IMR-90 (cell line): ENCODE results near the gene MAML2. TPM values are rescaled to one million over a fixed set of nuclear protein-coding genes. Genes with fewer than 3 reads are reported as not detected.

Source experiments
- ATAC-seq: fragments of 200-7000 bp; cut with Tn5 transposase; 2 replicates; pipeline ENCODE4 v1.9.1; 2020; ENCODE audit warnings: low read depth, mild to moderate bottlenecking, moderate library complexity
- BruUV-seq: library from RNA; stranded (reverse); fragments of 400-500 nt; replicated peaks from 2 replicates; lab custom pipeline; 2021; lab: Mats Ljungman, UMichigan
- CTCF ChIA-PET: fragments of 300-600 bp; formaldehyde crosslinking; extraction: SDS; loops from one replicate; lab custom pipeline; 2021; ENCODE audit warnings: antibody characterized with exemption; lab: Yijun Ruan, JAX
- POLR2A ChIA-PET: fragments of 300-600 bp; sonication (Branson Sonifier 250); formaldehyde crosslinking; loops from one replicate; lab custom pipeline; 2022; ENCODE audit warnings: antibody characterized with exemption; ENCODE audit not compliant: unreplicated experiment; lab: Charles Lee
- DNase-seq: peaks from one replicate; pipeline ENCODE4 v3.0.0; 2013
- H2AFZ ChIP-seq: replicated peaks from 2 replicates; pipeline ENCODE3; 2013; ENCODE audit warnings: low read length, mild to moderate bottlenecking; ENCODE audit not compliant: poor library complexity
- H2AK5ac ChIP-seq: 2 replicates; pipeline ENCODE4 v1.6.1; 2013; ENCODE audit warnings: low read depth, low read length, inconsistent platforms
- H2AK9ac ChIP-seq: replicated peaks from 2 replicates; pipeline ENCODE3; 2013; ENCODE audit warnings: mild to moderate bottlenecking, low read depth, low read length, moderate library complexity; ENCODE audit not compliant: poor library complexity
- H2BK120ac ChIP-seq: 2 replicates; pipeline ENCODE4 v1.6.1; 2013; ENCODE audit warnings: low read depth, low read length, inconsistent platforms
- H2BK15ac ChIP-seq: 3 replicates; pipeline ENCODE4 v1.6.1; 2013; ENCODE audit warnings: low read depth, low read length, inconsistent platforms
- H2BK20ac ChIP-seq: 2 replicates; pipeline ENCODE4 v1.6.1; 2013; ENCODE audit warnings: low read depth, mild to moderate bottlenecking, inconsistent platforms, low read length, moderate library complexity
- H2BK5ac ChIP-seq: 2 replicates; pipeline ENCODE4 v1.6.1; 2013; ENCODE audit warnings: mild to moderate bottlenecking, low read depth, low read length, inconsistent platforms; ENCODE audit not compliant: poor library complexity, severe bottlenecking
- H3K14ac ChIP-seq: replicated peaks from 2 replicates; pipeline ENCODE4 v1.6.1; 2013; ENCODE audit warnings: low read depth, low read length, inconsistent platforms
- H3K18ac ChIP-seq: 2 replicates; pipeline ENCODE4 v1.6.1; 2013; ENCODE audit warnings: low read depth, low read length, control low read depth
- H3K23ac ChIP-seq: 2 replicates; pipeline ENCODE4 v1.6.1; 2013; ENCODE audit warnings: low read depth, low read length, inconsistent platforms
- H3K27ac ChIP-seq: 2 replicates; pipeline ENCODE4 v1.5.1; 2013; ENCODE audit warnings: mild to moderate bottlenecking, control low read depth, low read length; ENCODE audit not compliant: insufficient read depth
- H3K27me3 ChIP-seq: 2 replicates; pipeline ENCODE4 v1.6.1; 2013; ENCODE audit warnings: low read length; ENCODE audit not compliant: control insufficient read depth, insufficient read depth
- H3K36me3 ChIP-seq: 2 replicates; pipeline ENCODE4 v1.6.1; 2013; ENCODE audit warnings: low read length, mixed read lengths; ENCODE audit not compliant: control insufficient read depth, insufficient read depth
- H3K4ac ChIP-seq: 2 replicates; pipeline ENCODE4 v1.6.1; 2013; ENCODE audit warnings: low read depth, low read length, inconsistent platforms
- H3K4me1 ChIP-seq: 2 replicates; pipeline ENCODE4 v1.6.1; 2013; ENCODE audit warnings: low read length, mixed read lengths; ENCODE audit not compliant: control insufficient read depth, insufficient read depth
- H3K4me2 ChIP-seq: 2 replicates; pipeline ENCODE4 v1.6.1; 2013; ENCODE audit warnings: low read depth, mild to moderate bottlenecking, control low read depth, low read length, moderate library complexity
- H3K4me3 ChIP-seq: 2 replicates; pipeline ENCODE4 v1.5.1; 2013; ENCODE audit warnings: low read depth, mild to moderate bottlenecking, control low read depth, low read length, moderate library complexity; ENCODE audit not compliant: insufficient read depth
- H3K56ac ChIP-seq: 2 replicates; pipeline ENCODE4 v1.6.1; 2013; ENCODE audit warnings: low read length, inconsistent platforms; ENCODE audit not compliant: insufficient read depth; ENCODE audit errors: extremely low read depth
- H3K79me1 ChIP-seq, 2 experiments: 2 replicates each; pipeline ENCODE4 v1.6.1; 2013; ENCODE audit warnings: low read length in 2 of 2, inconsistent platforms in 1 of 2, low read depth in 1 of 2
- H3K9ac ChIP-seq: 2 replicates; pipeline ENCODE4 v1.6.1; 2013; ENCODE audit warnings: low read depth, low read length, control low read depth
- H3K9me1 ChIP-seq: 2 replicates; pipeline ENCODE4 v1.6.1; 2013; ENCODE audit warnings: low read length, inconsistent platforms; ENCODE audit not compliant: insufficient read depth
- H3K9me3 ChIP-seq: 2 replicates; pipeline ENCODE4 v1.6.1; 2013; ENCODE audit warnings: low read length; ENCODE audit not compliant: control insufficient read depth, insufficient read depth
- H4K20me1 ChIP-seq: 2 replicates; pipeline ENCODE4 v1.6.1; 2013; ENCODE audit warnings: low read length, inconsistent platforms; ENCODE audit not compliant: insufficient read depth
- H4K5ac ChIP-seq: 2 replicates; pipeline ENCODE4 v1.6.1; 2013; ENCODE audit warnings: mild to moderate bottlenecking, low read depth, low read length, control low read depth
- H4K8ac ChIP-seq, 2 experiments: 2 replicates each; pipeline ENCODE4 v1.6.1; 2013; ENCODE audit warnings: low read depth in 2 of 2, low read length in 2 of 2, control low read depth in 1 of 2, inconsistent platforms in 1 of 2
- H4K91ac ChIP-seq: 2 replicates; pipeline ENCODE4 v1.6.1; 2013; ENCODE audit warnings: low read depth, low read length, inconsistent platforms; ENCODE audit not compliant: insufficient read depth
- CEBPB ChIP-seq: IDR thresholded peaks from 2 replicates; pipeline ENCODE4 v1.6.1; 2012; ENCODE audit warnings: low read depth, low read length, improper control_type of control experiment
- CHD1 ChIP-seq: IDR thresholded peaks from 2 replicates; pipeline ENCODE4 v1.6.1; 2012; ENCODE audit warnings: low read depth, low read length, improper control_type of control experiment
- FOS ChIP-seq: fragments of 150-350 bp; IDR thresholded peaks from 2 replicates; pipeline ENCODE4 v1.6.1; 2016; ENCODE audit warnings: low read depth, low read length
- MAZ ChIP-seq: IDR thresholded peaks from 2 replicates; pipeline ENCODE4 v1.6.1; 2012; ENCODE audit warnings: low read depth, mild to moderate bottlenecking, low read length, improper control_type of control experiment, moderate library complexity, borderline replicate concordance
- NFE2L2 ChIP-seq: fragments of 150-350 bp; IDR thresholded peaks from 2 replicates; pipeline ENCODE4 v1.6.1; 2016; ENCODE audit warnings: low read depth, mild to moderate bottlenecking, low read length
- POLR2A ChIP-seq: IDR thresholded peaks from 2 replicates; pipeline ENCODE4 v1.6.1; 2012; ENCODE audit warnings: mild to moderate bottlenecking, low read depth, low read length
- RAD21 ChIP-seq: IDR thresholded peaks from 2 replicates; pipeline ENCODE4 v1.6.1; 2012; ENCODE audit warnings: low read length, improper control_type of control experiment
- RFX5 ChIP-seq: IDR thresholded peaks from 2 replicates; pipeline ENCODE4 v1.8.0; 2012; ENCODE audit warnings: low read depth, mild to moderate bottlenecking, low read length, moderate library complexity
- WGBS, 2 experiments: methylation state at CpG; one replicate each; pipeline versions ENCODE4 v1.1.5 to v1.1.7; 2013; ENCODE audit warnings: missing lambda C conversion rate in 2 of 2; ENCODE audit not compliant: insufficient read length in 1 of 2; ENCODE audit errors: extremely low coverage in 2 of 2; 5-methylcytosine and 5-hydroxymethylcytosine counted together
- dilution Hi-C: fragments of 300-500 bp; cut with HindIII; formaldehyde crosslinking; loops from one replicate; pipeline ENCODE4 v1.14.3; 2018; ENCODE audit warnings: low sequenced_read_pairs; ENCODE audit not compliant: unreplicated experiment
- in situ Hi-C: fragments of 300-500 bp; cut with MboI; formaldehyde crosslinking; loops from 3 replicates; pipeline ENCODE4 v1.14.3; 2019; ENCODE audit warnings: low sequenced_read_pairs, inconsistent platforms, mixed read lengths
- intact Hi-C: fragments of 100-400 bp; cut with micrococcal nuclease; formaldehyde crosslinking; loops from 2 replicates; pipeline ENCODE4 v1.10.0; 2022
- polyA plus RNA-seq, 3 experiments: library from polyadenylated mRNA; depleted of rRNA; stranded (reverse); fragments of >200 nt; gene quantifications; 2 replicates each; pipeline ENCODE4 v1.2.3, GENCODE V29; 2012; ENCODE audit warnings: low replicate concordance in 1 of 3
- total RNA-seq: library from RNA; depleted of rRNA; stranded (reverse); fragments of >200 nt; gene quantifications from 2 replicates; pipeline ENCODE4 v1.2.3, GENCODE V29; 2012
- TF ChIP-seq, protein P1 (sequence below): fragments of 150-350 bp; IDR thresholded peaks from 2 replicates; pipeline ENCODE4 v1.6.1; 2016; ENCODE audit warnings: low read depth, mild to moderate bottlenecking, low read length, moderate library complexity, borderline replicate concordance
- TF ChIP-seq, protein P2 (sequence below): conservative IDR thresholded peaks from 2 replicates; pipeline ENCODE4 v1.5.1; 2012; ENCODE audit warnings: mild to moderate bottlenecking, low read depth, low read length, improper control_type of control experiment

Gene MAML2
- total and polyA plus RNA-seq, 2 of the 4 experiments (the other 2 are of a cell fraction): 15.0 to 19.5 TPM

DNA sequence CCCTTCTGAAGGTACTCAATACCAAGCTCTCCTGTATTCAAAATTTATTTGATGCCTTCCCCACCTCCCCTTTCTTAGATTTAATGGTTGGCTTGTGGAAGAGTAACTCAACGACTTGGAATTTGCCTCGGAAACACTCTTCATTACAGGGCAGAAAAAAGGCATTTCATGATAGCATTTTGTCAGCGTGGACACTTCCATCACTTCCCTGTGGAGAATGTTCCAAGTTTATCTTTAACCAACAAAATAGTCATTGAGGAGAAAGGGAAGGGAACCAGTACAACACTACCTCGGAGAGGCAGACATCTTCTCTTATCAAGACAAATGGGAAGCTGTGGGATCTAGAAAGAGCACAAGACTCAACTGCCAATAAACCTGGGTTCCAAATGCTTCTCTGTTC is 241.8 kb downstream of the MAML2 start:
- intact Hi-C loops (no loop called here), dilution Hi-C loops (no loop called here), in situ Hi-C loops (no loop called here)
- Histone ChIP-seq H2AK9ac (no peak overlapping the region), H2BK20ac (peak overlapping the region; percentile 69), H3K9ac (no peak overlapping the region), H2AFZ (no peak overlapping the region), H3K23ac (peak overlapping the region; percentile 78), H3K27me3 (no peaks in the 10 kb centered on the region), H2AK5ac (no peak overlapping the region; the same call in 1 of the 2 replicates), H3K14ac (peak overlapping the region; percentile 55; the same call in 1 of the 2 replicates), H3K9me1 (peaks cover 25% of the 10 kb centered on the region), H2BK5ac (peak overlapping the region; percentile 28), H3K36me3 (no peaks in the 10 kb centered on the region), H4K91ac (peak overlapping the region; percentile 44; the same call in 1 of the 2 replicates), H4K8ac (peak overlapping the region in 1 of 2 experiments; percentile 23; a peak in 1 of 4 replicates), H3K4me3 (no peak overlapping the region), H3K9me3 (no peaks in the 10 kb centered on the region), H3K4me1 (peaks cover 28% of the 10 kb centered on the region), H3K18ac (peak overlapping the region; percentile 73; the same call in 1 of the 2 replicates), H3K79me1 (peaks cover 40 to 71% of the 10 kb centered on the region in 2 experiments), H2BK15ac (peak overlapping the region; percentile 71; the same call in 2 of the 3 replicates), H3K4me2 (no peak overlapping the region), H4K5ac (peak overlapping the region; percentile 49; the same call in 1 of the 2 replicates), H3K27ac (no peak overlapping the region), H2BK120ac (peak overlapping the region; percentile 69), H3K4ac (peak overlapping the region; percentile 14; the same call in 1 of the 2 replicates), H3K56ac (no peak overlapping the region), H4K20me1 (no peaks in the 10 kb centered on the region; the same call in 1 of the 2 replicates)
- TF ChIP-seq, protein P1, sequence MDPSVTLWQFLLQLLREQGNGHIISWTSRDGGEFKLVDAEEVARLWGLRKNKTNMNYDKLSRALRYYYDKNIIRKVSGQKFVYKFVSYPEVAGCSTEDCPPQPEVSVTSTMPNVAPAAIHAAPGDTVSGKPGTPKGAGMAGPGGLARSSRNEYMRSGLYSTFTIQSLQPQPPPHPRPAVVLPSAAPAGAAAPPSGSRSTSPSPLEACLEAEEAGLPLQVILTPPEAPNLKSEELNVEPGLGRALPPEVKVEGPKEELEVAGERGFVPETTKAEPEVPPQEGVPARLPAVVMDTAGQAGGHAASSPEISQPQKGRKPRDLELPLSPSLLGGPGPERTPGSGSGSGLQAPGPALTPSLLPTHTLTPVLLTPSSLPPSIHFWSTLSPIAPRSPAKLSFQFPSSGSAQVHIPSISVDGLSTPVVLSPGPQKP: no peak
- TF ChIP-seq, protein P2, sequence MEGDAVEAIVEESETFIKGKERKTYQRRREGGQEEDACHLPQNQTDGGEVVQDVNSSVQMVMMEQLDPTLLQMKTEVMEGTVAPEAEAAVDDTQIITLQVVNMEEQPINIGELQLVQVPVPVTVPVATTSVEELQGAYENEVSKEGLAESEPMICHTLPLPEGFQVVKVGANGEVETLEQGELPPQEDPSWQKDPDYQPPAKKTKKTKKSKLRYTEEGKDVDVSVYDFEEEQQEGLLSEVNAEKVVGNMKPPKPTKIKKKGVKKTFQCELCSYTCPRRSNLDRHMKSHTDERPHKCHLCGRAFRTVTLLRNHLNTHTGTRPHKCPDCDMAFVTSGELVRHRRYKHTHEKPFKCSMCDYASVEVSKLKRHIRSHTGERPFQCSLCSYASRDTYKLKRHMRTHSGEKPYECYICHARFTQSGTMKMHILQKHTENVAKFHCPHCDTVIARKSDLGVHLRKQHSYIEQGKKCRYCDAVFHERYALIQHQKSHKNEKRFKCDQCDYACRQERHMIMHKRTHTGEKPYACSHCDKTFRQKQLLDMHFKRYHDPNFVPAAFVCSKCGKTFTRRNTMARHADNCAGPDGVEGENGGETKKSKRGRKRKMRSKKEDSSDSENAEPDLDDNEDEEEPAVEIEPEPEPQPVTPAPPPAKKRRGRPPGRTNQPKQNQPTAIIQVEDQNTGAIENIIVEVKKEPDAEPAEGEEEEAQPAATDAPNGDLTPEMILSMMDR: no peak
- TF ChIP-seq POLR2A (no peak), NFE2L2 (no peak), RAD21 (no peak), RFX5 (no peak), FOS (no peak), CHD1 (no peak), MAZ (no peak), CEBPB (no peak)
- BruUV-seq: no TSS peak
- ATAC-seq: no peak
- ChIA-PET POLR2A (no interaction called here), CTCF (interaction anchor here (1.6 to 1.9 kb wide), 2 partner anchors 45 to 242 kb away, joined by 6 read pairs; partner anchors contain the start of gene MAML2)
- no peak for DNase-seq
- WGBS, 2 experiments: no CpG with 5 or more reads among the region's 4 CpGs
